Activated naive CD8-positive, alpha-beta T cell (primary cell): ENCODE measurements around the gene PRKAR1B.
"Not testable (repeated sequence)": the region's sequence is repeated elsewhere in the genome, so short reads cannot be mapped to it uniquely, and the experiment has no call there.

ENCODE experiments used
- H3K27ac Mint-ChIP-seq: one replicate; pipeline ENCODE4 v1.8.0; 2021; ENCODE audit warnings: mixed read lengths
- H3K27me3 Mint-ChIP-seq: one replicate; pipeline ENCODE4 v1.8.0; 2021; ENCODE audit warnings: mixed read lengths
- H3K36me3 Mint-ChIP-seq: one replicate; pipeline ENCODE4 v1.8.0; 2021; ENCODE audit warnings: mixed read lengths
- H3K4me1 Mint-ChIP-seq: one replicate; pipeline ENCODE4 v1.8.0; 2021; ENCODE audit warnings: low read depth, mixed read lengths
- H3K4me3 Mint-ChIP-seq: one replicate; pipeline ENCODE4 v1.8.0; 2021; ENCODE audit warnings: mild to moderate bottlenecking, mixed read lengths
- H3K9me3 Mint-ChIP-seq: one replicate; pipeline ENCODE4 v1.8.0; 2021; ENCODE audit warnings: low read depth, mixed read lengths

Gene PRKAR1B

GRCh38 chr7:765383-765782 lies 38.3 kb upstream of the PRKAR1B start:
- Mint-ChIP-seq H3K27ac (no peak overlapping the region), H3K36me3 (peaks cover 3% of the 10 kb centered on the region), H3K4me3 (no peak overlapping the region), H3K27me3 (no peaks in the 10 kb centered on the region), H3K9me3 (no peaks in the 10 kb centered on the region), H3K4me1 (peaks cover 3% of the 10 kb centered on the region)

- no peak overlapping the region for H3K27ac Mint-ChIP-seq
Observed at GRCh38 chr7:763762-764161, 36.7 kb upstream of the PRKAR1B start.

GRCh38 chr7:762885-763284 lies 35.8 kb upstream of the PRKAR1B start:
- H3K36me3 Mint-ChIP-seq, result peaks cover 3% of the 10 kb centered on the region
- H3K27me3 Mint-ChIP-seq, result no peaks in the 10 kb centered on the region
- no peak overlapping the region for H3K27ac Mint-ChIP-seq
- no peaks in the 10 kb centered on the region for H3K9me3 Mint-ChIP-seq
- H3K4me1 Mint-ChIP-seq, result no peaks in the 10 kb centered on the region
- no peak overlapping the region for H3K4me3 Mint-ChIP-seq

More at GRCh38 chr7:763762-764161, 36.7 kb upstream of the PRKAR1B start:
- no peaks in the 10 kb centered on the region for H3K9me3 Mint-ChIP-seq
- H3K4me1 Mint-ChIP-seq, result peaks cover 3% of the 10 kb centered on the region
- no peaks in the 10 kb centered on the region for H3K27me3 Mint-ChIP-seq
- H3K36me3 Mint-ChIP-seq, result peaks cover 3% of the 10 kb centered on the region
- H3K4me3 Mint-ChIP-seq, result no peak overlapping the region

GRCh38 chr7:761631-762030 lies 34.5 kb upstream of the PRKAR1B start:
- Mint-ChIP-seq H3K4me3 (no peak overlapping the region), H3K9me3 (no peaks in the 10 kb centered on the region), H3K4me1 (no peaks in the 10 kb centered on the region), H3K36me3 (peaks cover 3% of the 10 kb centered on the region), H3K27me3 (no peaks in the 10 kb centered on the region), H3K27ac (no peak overlapping the region)

GRCh38 chr7:761101-761500 lies 34.0 kb upstream of the PRKAR1B start:
- Mint-ChIP-seq H3K4me1 (no peaks in the 10 kb centered on the region), H3K9me3 (no peaks in the 10 kb centered on the region), H3K4me3 (no peak overlapping the region), H3K27ac (no peak overlapping the region), H3K36me3 (no peaks in the 10 kb centered on the region), H3K27me3 (no peaks in the 10 kb centered on the region)

- no peak overlapping the region for H3K4me3 Mint-ChIP-seq
- H3K4me1 Mint-ChIP-seq, result no peaks in the 10 kb centered on the region
- H3K9me3 Mint-ChIP-seq, result no peaks in the 10 kb centered on the region
- H3K27ac Mint-ChIP-seq, result no peak overlapping the region
- H3K27me3 Mint-ChIP-seq, result no peaks in the 10 kb centered on the region
- H3K36me3 Mint-ChIP-seq, result peaks cover 2% of the 10 kb centered on the region
Observed at GRCh38 chr7:760006-760405, 32.9 kb upstream of the PRKAR1B start.

- peaks cover 2% of the 10 kb centered on the region for H3K36me3 Mint-ChIP-seq
- no peak overlapping the region for H3K4me3 Mint-ChIP-seq
- H3K27me3 Mint-ChIP-seq, result no peaks in the 10 kb centered on the region
- H3K27ac Mint-ChIP-seq, result no peak overlapping the region
- no peaks in the 10 kb centered on the region for H3K4me1 Mint-ChIP-seq
- no peaks in the 10 kb centered on the region for H3K9me3 Mint-ChIP-seq
Observed at GRCh38 chr7:759569-759968, 32.5 kb upstream of the PRKAR1B start.

- Mint-ChIP-seq H3K9me3 (no peaks in the 10 kb centered on the region), H3K4me1 (no peaks in the 10 kb centered on the region), H3K27me3 (no peaks in the 10 kb centered on the region), H3K36me3 (peaks cover 3% of the 10 kb centered on the region), H3K4me3 (no peak overlapping the region), H3K27ac (no peak overlapping the region)
Observed at GRCh38 chr7:757741-758163, 30.7 kb upstream of the PRKAR1B start.

- Mint-ChIP-seq H3K27me3 (no peaks in the 10 kb centered on the region), H3K4me1 (no peaks in the 10 kb centered on the region), H3K27ac (no peak overlapping the region), H3K9me3 (no peaks in the 10 kb centered on the region), H3K36me3 (peaks cover 5% of the 10 kb centered on the region), H3K4me3 (no peak overlapping the region)
Observed at GRCh38 chr7:756928-757560, 30.0 kb upstream of the PRKAR1B start.

- Mint-ChIP-seq H3K4me3 (no peak overlapping the region), H3K27ac (no peak overlapping the region), H3K4me1 (no peaks in the 10 kb centered on the region), H3K27me3 (no peaks in the 10 kb centered on the region), H3K36me3 (peaks cover 5% of the 10 kb centered on the region), H3K9me3 (no peaks in the 10 kb centered on the region)
Observed at GRCh38 chr7:756231-756927, 29.3 kb upstream of the PRKAR1B start.

- Mint-ChIP-seq H3K4me1 (no peaks in the 10 kb centered on the region), H3K27me3 (no peaks in the 10 kb centered on the region), H3K27ac (no peak overlapping the region), H3K4me3 (no peak overlapping the region), H3K9me3 (no peaks in the 10 kb centered on the region), H3K36me3 (peaks cover 5% of the 10 kb centered on the region)
Observed at GRCh38 chr7:755413-755805, 28.3 kb upstream of the PRKAR1B start.

GRCh38 chr7:754531-755412 lies 27.7 kb upstream of the PRKAR1B start:
- Mint-ChIP-seq H3K27ac (no peak overlapping the region), H3K9me3 (no peaks in the 10 kb centered on the region), H3K27me3 (no peaks in the 10 kb centered on the region), H3K36me3 (peaks cover 5% of the 10 kb centered on the region), H3K4me3 (no peak overlapping the region), H3K4me1 (no peaks in the 10 kb centered on the region)

GRCh38 chr7:753190-753589 lies 26.1 kb upstream of the PRKAR1B start:
- H3K36me3 Mint-ChIP-seq, result peaks cover 5% of the 10 kb centered on the region
- H3K9me3 Mint-ChIP-seq, result no peaks in the 10 kb centered on the region
- no peak overlapping the region for H3K27ac Mint-ChIP-seq
- H3K4me1 Mint-ChIP-seq, result no peaks in the 10 kb centered on the region
- no peaks in the 10 kb centered on the region for H3K27me3 Mint-ChIP-seq
- H3K4me3 Mint-ChIP-seq, result no peak overlapping the region

GRCh38 chr7:752256-752655 lies 25.2 kb upstream of the PRKAR1B start:
- H3K4me3 Mint-ChIP-seq, H3K9me3 Mint-ChIP-seq, H3K27ac Mint-ChIP-seq, H3K27me3 Mint-ChIP-seq, H3K36me3 Mint-ChIP-seq, H3K4me1 Mint-ChIP-seq: not testable (repeated sequence)

- H3K4me3 Mint-ChIP-seq, result no peak overlapping the region
- no peak overlapping the region for H3K27ac Mint-ChIP-seq
- H3K27me3 Mint-ChIP-seq, result no peaks in the 10 kb centered on the region
- H3K4me1 Mint-ChIP-seq, result no peaks in the 10 kb centered on the region
- H3K36me3 Mint-ChIP-seq, result peaks cover 5% of the 10 kb centered on the region
- no peaks in the 10 kb centered on the region for H3K9me3 Mint-ChIP-seq
Observed at GRCh38 chr7:751826-752225, 24.7 kb upstream of the PRKAR1B start.
